HG03565 (cell line): Measurements from ENCODE around the gene TBC1D8B.
"Not testable (repeated sequence)": the region's sequence is repeated elsewhere in the genome, so short reads cannot be mapped to it uniquely, and the experiment has no call there.

Source experiments
- ATAC-seq: cut with Tn5 transposase; IDR thresholded peaks from one replicate; pipeline ENCODE4 v1.9.1; 2021; ENCODE audit warnings: mild to moderate bottlenecking, moderate library complexity; ENCODE audit not compliant: unreplicated experiment

TBC1D8B gene

DNA sequence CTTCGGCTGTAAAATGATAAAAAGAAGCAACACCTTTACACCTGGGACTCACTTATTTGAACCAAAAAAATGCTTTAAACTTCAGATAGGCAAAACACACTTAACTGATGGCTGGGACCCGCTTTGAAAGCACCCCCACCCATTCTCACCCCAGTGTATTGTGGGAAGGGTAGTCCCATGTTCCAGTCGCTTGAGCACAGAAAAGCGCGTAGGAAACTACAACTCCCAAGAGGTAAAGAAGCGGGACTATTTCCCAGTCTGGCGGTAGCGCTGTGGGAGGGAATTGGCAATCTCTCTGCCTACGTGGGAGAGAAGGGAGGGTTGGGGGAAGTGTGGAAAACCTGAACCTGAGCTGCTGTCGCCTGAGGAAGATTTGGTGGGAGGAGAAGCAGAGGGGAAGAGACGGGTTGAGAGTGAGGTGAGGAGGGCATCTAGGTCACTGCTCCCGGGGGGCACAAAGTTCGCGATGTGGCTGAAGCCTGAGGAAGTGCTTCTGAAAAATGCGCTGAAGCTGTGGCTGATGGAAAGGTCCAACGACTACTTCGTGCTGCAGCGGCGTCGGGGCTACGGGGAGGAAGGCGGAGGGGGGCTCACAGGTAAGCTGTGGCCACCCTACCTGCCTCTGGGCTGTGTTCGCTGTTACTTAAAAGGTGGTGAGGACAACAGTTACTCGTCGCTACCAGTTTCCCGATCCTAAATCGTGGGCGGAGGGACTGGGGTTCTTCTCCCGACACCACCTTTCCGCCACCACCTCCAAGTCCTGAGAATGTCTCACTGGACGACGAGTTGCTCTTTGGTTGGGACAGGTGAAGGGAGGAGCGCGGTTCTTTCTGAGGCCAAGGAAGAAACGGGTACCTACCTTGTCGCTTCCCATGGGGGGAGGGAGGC, at the start of gene TBC1D8B:
TSS of gene TBC1D8B (plus strand) at position 286 of the 888 bp plus-strand sequence. CDS start at position 467, 181 bp downstream.
- ATAC-seq, result peak; percentile 99

DNA sequence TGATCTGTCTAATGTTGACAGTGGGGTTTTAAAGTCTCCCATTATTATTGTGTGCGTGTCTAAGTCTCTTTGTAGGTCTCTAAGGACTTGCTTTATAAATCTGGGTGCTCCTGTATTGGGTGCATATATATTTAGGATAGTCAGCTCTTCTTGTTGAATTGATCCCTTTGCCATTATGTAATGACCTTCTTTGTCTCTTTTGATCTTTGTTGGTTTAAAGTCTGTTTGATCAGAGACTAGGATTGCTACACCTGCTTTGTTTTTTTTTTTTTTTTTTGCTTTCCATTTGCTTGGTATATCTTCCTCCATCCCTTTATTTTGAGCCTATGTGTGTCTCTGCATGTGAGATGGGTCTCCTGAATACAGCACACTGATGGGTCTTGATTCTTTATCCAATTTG, 33.2 kb upstream of the TBC1D8B start:
- ATAC-seq, result not testable (repeated sequence)

DNA sequence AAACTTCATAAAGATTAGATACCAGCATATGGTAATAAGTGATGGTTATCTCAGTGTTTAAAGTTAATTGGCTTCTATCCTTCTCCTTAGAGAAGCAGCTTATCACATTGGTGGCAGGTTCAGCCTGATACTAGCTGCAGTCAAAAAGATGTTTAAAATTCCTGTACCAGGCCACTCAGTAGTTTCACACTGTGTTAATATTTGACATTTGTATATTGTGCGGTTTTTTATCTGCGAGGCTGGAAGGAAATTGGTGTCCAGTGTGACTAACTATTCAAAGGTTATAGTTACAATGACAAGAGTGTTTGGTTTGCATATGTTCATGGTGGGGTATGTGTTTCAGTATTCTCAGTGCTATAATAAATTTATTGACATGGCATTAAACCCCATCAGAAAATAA, 27.5 kb upstream of the TBC1D8B start:
- ATAC-seq, result no peak

DNA sequence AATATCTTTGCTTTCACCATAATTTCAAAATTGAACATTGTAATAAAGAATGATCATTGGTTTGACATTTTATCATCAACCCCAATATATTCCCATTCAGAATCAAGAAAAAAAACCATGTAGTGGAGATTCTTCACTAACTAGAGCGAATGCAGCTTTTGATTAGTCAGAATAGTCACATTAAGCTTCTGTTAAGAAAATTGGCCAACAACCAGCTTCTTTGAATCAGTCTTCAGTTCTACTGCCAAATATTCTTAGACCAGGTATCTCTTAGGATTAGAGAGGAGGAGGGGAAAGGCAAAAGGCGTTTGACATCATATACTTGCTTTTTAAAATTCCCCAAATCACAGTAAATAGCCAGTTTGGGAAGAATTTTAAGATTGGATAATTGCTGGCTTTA, 22.2 kb upstream of the TBC1D8B start:
- no peak for ATAC-seq

DNA sequence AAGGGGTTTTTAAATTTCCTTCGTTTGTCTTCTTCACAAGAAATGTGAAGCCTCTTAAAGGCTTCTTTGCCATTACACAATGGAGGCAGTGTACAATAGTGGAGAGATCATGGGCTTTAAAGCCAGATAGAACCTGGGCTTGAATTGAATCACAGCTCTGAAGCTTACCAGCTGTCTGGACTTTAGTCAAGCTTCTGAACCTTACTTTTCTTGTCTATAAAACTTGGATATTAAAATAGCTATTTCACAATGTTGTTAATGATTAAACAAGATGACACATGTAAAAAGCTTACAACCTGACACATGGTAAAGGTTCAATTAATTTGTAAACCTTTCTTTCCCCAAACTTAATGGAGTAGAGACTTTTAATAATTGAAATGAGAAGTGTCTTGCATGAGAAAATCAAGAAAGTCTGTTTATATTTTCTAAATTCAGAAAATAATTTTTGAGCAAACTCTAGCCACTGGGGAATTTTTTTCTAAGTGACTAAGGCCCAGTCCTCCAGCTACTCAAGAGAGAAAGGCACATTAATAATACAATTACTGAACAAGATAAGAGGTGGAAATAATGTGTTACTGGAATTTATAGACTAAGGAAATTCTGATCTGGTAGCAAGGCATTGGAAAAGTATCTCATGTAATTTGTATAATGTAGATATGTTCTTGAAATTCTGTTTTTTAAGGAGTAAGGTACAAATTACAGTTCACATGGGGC, 21.7 kb upstream of the TBC1D8B start:
- ATAC-seq, result no peak

DNA sequence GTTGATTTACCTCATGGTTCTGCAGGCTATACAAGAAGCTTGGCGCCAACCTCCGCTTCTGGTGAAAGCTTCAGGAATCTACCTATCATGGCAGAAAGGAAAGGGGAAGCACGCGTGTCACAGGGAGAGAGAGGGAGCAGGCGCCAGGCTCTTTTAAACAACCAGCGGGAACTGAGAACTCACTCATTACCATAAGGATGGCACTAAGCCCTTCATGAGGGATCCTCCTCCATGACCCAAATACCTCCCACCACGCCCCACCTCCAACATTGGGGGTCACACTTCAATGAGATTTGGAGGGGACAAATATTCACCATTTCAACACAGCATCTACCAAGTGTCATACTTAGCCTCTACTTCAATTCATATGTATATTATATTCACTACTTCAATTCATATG, 18.8 kb upstream of the TBC1D8B start:
- ATAC-seq, result no peak

DNA sequence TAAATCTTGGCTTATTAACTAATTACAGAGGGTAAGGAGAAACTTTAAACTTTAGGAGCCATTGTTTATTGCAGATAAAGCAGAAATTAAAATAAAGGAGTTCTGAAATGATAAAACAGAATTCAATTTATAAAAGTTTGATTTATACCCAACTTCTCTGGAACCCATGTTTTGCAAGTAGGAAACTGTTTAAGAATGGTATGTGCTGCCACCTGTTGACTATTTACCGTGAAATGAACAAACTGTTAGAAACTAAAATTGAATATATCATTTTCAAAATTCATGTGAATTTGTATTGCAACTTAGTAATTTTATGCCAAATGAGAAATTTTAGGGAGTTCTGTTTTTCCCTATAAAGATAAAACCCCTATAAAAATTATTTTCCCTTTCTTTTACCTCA, 11.0 kb upstream of the TBC1D8B start:
- no peak for ATAC-seq

DNA sequence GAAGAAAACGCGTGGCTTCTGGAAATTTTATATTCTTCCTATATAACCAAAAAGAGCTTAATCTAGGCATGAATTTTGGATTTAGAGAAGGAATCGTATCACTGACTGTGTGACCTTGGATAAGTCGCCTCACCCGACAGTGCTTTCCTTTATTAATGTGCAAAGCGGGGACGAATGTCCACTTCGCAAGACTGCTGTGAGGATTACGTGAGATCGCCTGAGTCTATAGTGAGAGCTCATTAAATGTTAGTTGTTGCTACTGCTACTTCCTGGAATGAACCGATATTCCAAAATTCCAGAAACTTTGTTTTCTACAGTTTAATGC, 448 bp upstream of the TBC1D8B start:
- ATAC-seq, result peak; percentile 27

DNA sequence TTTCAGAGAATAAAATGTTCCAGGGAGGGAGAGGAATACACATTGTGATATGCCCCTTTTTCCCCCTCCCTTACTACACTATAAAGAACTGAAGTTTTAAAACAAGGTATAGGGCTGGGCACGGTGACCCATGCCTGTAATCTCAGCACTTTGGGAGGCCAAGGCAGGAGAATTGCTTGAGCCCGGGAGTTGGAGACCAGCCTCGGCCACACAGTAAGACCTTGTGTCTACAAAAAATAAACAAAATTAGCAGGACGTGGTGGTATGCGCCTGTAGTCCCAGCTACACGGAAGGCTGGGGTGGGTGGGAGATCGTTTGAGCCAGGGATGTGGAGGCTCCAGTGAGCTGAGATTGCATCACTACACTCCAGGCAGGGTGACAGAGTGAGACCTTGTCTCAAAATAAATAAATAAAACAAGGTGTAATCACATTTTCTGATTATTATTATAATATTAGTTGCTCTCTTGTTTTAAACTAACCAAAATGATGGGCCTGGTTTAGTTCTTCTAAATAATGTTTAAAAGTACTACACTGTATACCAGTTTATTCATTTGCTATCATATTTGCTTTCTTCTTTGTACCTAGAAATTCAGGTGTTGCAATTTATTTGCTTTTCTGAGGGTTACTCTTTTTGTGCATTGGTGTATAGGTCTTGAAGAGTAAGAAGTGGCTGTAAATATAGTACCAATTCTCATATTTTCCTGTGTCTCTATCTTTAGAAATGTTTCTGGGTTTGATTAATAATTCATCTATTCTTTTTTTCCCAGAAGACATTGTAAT, 8.8 kb downstream of the TBC1D8B start:
- no peak for ATAC-seq

DNA sequence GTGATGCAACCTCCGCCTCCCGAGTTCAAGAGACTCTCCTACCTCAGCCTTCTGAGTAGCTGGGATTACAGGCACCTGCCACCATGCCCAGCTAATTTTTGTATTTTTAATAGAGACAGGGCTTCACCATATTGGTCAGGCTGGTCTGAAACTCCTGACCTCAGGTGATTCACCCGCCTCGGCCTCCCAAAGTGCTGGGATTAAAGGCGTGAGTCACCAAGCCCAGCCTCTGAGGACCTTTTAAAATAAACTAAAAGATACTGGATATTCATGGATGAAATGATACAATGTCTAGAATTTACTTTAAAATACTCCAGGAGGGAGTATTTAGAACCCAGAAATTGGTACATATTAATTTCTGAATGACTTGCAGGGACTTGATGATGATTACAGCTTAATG, 10.5 kb downstream of the TBC1D8B start:
- not testable (repeated sequence) for ATAC-seq

DNA sequence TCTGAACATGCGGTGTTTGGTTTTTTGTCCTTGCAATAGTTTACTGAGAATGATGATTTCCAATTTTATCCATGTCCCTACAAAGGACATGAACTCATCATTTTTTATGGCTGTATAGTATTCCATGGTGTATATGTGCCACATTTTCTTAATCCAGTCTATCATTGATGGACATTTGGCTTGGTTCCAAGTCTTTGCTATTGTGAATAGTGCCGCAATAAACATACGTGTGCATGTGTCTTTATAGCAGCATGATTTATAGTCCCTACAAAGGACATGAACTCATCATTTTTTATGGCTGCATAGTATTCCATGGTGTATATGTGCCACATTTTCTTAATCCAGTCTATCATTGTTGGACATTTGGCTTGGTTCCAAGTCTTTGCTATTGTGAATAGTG, 11.6 kb downstream of the TBC1D8B start:
- ATAC-seq, result not testable (repeated sequence)

DNA sequence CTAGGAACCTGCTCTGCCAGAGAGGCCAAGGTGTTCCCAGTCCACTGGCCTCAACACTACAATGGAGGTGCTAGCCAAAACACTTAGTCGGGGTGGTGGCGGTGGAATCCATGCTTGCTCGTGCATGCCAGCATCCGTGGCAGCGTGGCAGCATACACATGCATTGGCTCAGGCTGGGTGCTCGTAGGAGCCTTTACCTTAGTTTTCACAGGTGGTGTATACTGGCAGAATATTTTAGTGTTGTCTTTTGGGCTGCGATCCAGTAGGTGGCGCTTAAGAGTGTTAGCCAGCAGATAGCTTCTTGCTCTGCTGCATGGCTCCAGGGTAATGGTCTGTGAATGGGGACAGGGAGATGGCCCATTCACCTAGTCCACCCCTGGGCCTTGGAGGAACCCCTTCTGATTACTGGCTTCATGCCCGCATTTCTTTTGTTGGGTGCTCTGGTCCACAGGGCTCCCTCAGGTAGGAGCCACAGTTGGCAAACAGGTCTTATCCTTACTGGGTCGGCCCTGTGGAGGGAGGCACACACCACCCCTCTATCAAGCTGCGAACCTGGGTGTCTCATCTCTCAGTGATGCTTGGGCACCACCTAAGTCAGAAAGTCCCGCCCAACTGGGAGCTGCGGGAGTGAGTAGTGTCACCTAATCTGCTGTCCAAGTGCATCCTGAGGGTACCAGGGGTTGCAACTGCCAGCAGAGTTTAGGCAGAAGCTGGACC, 60.7 kb downstream of the TBC1D8B start:
- ATAC-seq, result no peak

DNA sequence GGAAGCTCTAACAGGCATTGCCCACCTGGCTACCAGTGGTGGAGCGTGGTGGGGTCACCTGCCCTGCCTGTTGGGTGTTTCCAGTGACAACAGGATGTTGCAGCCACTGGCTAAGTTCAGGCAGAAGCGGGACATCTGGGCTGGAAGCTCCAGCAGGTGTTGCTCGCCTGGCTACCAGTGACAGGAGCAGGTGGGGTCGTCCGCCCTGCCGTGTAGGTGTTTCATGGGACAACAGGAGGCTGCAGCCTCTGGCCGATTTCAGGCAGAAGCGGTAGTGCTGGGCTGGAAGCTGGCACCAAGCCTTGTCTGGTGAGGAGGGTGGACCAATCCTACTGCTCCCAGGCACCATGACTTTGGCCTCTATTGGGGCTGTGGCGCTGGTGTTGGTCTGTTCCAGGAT, 61.2 kb downstream of the TBC1D8B start:
- ATAC-seq, result no peak

DNA sequence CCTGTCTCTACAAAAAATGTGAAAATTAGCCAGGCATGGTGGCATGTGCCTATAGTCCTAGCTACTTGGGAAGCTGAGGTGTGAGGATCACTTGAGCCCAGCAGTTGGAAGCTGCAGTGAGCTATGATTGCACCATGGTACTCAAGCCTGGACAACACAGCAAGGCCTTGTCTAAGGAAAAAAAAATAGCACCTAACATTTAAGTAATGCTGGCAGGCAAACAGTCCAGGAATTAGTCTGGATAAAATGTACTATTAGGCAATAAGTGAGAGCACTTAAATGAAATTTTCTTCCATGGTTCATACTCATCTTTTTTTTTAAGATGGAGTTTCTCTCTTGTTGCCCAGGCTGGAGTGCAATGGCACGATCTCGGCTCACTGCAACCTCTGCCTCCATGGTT, 70.3 kb downstream of the TBC1D8B start:
- ATAC-seq, result not testable (repeated sequence)

DNA sequence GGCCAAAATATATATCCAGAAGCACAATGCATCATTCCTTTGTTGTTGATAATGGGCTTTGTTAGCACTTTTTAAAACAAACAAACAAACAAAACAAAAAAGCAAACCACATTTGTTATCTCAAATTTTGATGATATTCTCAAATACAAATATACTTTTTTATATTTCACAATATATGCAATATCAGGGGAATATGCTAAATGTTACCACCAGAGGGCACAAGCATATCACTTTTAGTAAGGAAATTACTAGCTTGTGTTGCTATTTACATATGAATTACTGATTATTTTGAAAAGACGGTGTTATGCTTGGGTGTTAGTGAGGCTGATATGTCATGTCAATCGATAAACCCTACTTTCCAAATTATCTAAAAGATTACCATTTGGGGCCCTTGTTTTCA, 71.6 kb downstream of the TBC1D8B start:
- ATAC-seq, result no peak

DNA sequence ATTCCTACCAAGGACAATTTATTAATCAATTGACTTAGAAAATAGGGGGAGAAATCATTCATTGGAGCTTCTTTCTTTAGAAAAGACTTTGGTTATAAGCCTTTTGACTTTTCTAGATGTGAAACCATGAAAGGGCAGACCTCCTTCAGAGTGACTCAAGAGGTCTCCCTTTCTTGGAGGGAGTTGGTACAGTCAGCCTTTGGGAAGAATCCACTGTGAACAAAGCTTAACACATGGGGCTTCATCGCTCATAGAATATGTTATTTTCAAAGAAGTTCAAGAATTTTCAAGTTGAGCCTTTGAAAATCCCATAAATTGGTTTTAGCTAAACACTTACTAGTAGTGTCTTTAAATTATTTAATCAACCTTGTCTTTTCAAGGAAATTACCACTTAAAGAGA, 72.7 kb downstream of the TBC1D8B start:
- ATAC-seq, result no peak

DNA sequence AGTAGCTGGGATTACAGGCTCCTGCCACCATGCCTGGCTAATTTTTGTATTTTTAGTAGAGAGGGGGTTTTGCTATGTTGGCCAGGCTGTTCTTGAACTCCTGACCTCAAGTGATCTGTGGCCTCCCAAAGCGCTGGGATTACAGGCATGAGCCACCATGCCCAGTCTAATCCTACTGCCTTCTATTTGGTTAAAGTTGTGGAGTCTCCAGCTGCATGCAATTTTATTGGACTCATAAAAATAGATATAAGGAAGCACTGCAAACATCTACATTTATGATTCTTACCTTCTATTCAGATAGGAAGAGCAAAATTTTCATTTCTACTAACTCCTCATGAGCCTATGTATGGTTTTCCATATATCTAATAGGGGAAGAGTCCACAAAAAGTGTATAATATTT, 87.0 kb downstream of the TBC1D8B start:
- no peak for ATAC-seq

DNA sequence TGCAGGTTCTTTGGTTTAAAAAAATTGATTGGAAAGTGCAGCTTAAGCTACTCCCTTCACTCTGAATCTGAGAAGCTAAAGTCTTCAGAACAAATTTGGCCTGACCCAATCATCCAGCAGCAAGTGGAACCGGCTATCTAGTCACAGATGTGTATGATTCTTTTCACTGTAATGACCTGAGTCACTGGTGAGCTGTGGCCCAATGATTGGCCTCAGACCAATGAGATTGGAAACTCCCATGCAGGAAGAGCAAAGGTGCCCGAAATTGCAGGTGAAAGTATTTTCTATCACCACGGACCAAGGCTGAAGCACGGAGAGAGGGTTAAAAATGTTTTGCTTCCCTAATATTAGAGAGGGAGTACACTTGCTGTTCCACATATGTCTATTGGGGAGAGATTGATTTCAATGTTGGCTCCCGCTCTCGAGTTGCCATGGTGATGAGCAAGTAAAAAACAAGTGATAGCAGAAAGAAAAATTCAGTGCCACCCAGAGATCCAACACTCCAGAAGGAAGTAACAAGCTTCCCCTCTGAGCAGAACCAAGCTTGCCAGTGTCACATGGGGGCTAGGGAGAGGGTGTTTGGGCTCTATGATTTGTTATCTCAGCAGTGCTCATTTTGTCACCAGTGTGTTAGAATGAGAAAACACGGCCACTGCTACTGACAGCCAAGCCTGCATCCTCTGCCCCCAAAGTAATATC, 89.4 kb downstream of the TBC1D8B start:
- ATAC-seq, result no peak

DNA sequence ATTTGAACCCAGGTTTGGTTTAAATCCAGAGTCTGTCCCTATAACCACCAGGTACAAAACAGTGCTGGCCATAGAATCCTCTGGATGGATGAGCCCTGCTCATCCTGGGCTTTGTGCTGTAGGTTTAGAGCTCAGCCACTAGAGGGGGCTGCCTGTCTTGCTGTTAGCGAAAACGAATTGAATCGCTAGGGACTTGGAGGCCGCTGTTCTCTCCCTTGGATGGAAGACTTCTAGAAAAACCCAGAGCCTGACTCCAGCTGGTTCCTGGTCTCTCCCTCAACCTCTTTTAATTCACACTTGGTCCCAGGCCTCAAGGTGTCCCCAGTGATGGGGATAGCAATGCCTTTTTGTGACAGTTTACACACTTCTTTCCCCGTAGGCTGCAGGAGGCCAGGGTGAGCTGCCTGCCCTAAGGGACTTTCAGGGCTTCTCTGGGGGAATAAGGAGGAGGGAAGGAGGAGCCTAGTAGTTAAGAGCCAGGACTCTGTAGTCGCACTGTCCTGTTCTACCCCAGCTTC, 92.0 kb downstream of the TBC1D8B start:
- peak; percentile 80 for ATAC-seq

DNA sequence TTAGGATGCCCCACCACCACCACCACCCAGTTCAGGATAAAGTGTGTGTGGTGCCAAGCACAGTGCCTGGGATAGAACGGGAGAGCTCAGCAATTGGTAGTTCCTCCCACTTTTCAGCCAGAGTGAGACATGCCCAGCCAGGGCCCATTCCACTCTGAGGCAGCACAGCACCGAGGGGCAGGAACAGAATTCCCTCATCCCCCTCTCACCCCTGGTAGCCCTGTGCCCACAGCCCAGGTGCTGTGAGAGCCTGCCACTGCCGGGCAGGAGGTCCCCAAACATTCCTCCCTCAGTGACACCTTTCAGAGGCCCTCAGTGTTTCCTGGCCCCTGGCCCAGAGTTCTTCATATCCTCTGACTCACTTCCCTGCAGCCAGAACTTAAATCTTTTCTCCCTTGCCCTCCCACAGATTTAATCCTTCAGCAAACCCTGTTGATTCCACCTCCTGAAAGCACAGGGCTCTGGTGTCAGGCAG, 92.5 kb downstream of the TBC1D8B start:
- no peak for ATAC-seq
